ENCODE measurements around the gene VPREB3.
"Not testable (repeated sequence)": the region's sequence is repeated elsewhere in the genome, so short reads cannot be mapped to it uniquely, and the experiment has no call there.

VPREB3 gene

GRCh38 chr22:23744485-23744884 is 9.7 kb downstream of the VPREB3 start:
- no peaks in the 10 kb centered on the region for H3K79me2 ChIP-seq (ENCODE audit: control insufficient read depth, insufficient read depth, low read length)
- no peak overlapping the region for H2BK120ac ChIP-seq (ENCODE audit: low read depth, low read length)
- DNase-seq = no peak
- peaks cover 1% of the 10 kb centered on the region for H3K36me3 ChIP-seq (ENCODE audit: control insufficient read depth, insufficient read depth, low read length)
- H4K5ac ChIP-seq (ENCODE audit: low read length) = no peak overlapping the region
- H3K4me1 ChIP-seq (ENCODE audit: control insufficient read depth, low read depth, low read length) = no peaks in the 10 kb centered on the region
- no CpG with 5 or more reads among the region's 14 CpGs for WGBS (ENCODE audit: extremely low coverage, insufficient coverage, low lambda C conversion rate)
- H2AK5ac ChIP-seq (ENCODE audit: low read length) = no peak overlapping the region
- no peak overlapping the region for H2BK5ac ChIP-seq (ENCODE audit: low read length)
- no peak overlapping the region for H3K4me3 ChIP-seq (ENCODE audit: low read length)
- no peak overlapping the region for H3K56ac ChIP-seq (ENCODE audit: low read length)
- no peak overlapping the region for H3K18ac ChIP-seq (ENCODE audit: low read length)
- H4K8ac ChIP-seq (ENCODE audit: low read depth, low read length) = no peak overlapping the region
- H3K4me2 ChIP-seq (ENCODE audit: low read length) = no peak overlapping the region
- no peak overlapping the region for H3K9ac ChIP-seq (ENCODE audit: low read length)
- no peaks in the 10 kb centered on the region for H3K79me1 ChIP-seq (ENCODE audit: low read length)
- H3K23ac ChIP-seq (ENCODE audit: low read length) = no peak overlapping the region
- H3K4ac ChIP-seq (ENCODE audit: low read depth, low read length) = no peak overlapping the region
- no peak overlapping the region for H2BK15ac ChIP-seq (replicated peaks; ENCODE audit: low read depth)
- no peak overlapping the region for H3K27ac ChIP-seq (ENCODE audit: low read depth, low read length)
- no peaks in the 10 kb centered on the region for H3K27me3 ChIP-seq (ENCODE audit: insufficient read depth, low read length, poor library complexity)

DNA sequence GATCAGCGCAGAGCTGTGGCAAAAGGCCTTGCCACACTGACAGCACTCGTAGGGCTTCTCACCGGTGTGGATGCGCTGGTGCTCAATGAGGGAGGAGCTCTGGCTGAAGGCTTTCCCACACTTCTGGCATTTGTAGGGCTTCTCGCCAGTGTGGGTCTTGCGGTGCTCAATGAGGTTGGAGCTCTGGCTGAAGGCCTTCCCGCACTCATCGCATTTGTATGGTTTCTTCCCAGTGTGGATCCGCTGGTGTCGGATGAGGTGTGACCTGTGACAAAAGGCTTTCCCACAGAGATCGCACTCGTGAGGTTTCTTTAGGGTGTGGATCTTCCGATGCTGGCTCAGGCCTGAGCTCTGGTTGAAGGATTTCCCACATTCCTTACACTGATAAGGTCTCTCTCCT is 10.2 kb downstream of the VPREB3 start:
- H3K18ac ChIP-seq (ENCODE audit: low read length) = no peak overlapping the region
- no peak for DNase-seq
- WGBS (ENCODE audit: extremely low coverage, insufficient coverage, low lambda C conversion rate) = no CpG with 5 or more reads among the region's 13 CpGs
- no peak overlapping the region for H3K56ac ChIP-seq (ENCODE audit: low read length)
- no peaks in the 10 kb centered on the region for H3K79me2 ChIP-seq (ENCODE audit: control insufficient read depth, insufficient read depth, low read length)
- H3K79me1 ChIP-seq (ENCODE audit: low read length) = no peaks in the 10 kb centered on the region
- no peak overlapping the region for H4K5ac ChIP-seq (ENCODE audit: low read length)
- no peak overlapping the region for H4K8ac ChIP-seq (ENCODE audit: low read depth, low read length)
- H2AK5ac ChIP-seq (ENCODE audit: low read length) = no peak overlapping the region
- no peaks in the 10 kb centered on the region for H3K4me1 ChIP-seq (ENCODE audit: control insufficient read depth, low read depth, low read length)
- no peak overlapping the region for H2BK120ac ChIP-seq (ENCODE audit: low read depth, low read length)
- no peak overlapping the region for H3K4me2 ChIP-seq (ENCODE audit: low read length)
- H2BK15ac ChIP-seq (replicated peaks; ENCODE audit: low read depth) = no peak overlapping the region
- no peak overlapping the region for H3K9ac ChIP-seq (ENCODE audit: low read length)
- no peaks in the 10 kb centered on the region for H3K27me3 ChIP-seq (ENCODE audit: insufficient read depth, low read length, poor library complexity)
- H3K27ac ChIP-seq (ENCODE audit: low read depth, low read length) = no peak overlapping the region
- H3K4ac ChIP-seq (ENCODE audit: low read depth, low read length) = no peak overlapping the region
- H3K23ac ChIP-seq (ENCODE audit: low read length) = no peak overlapping the region
- no peak overlapping the region for H3K4me3 ChIP-seq (ENCODE audit: low read length)
- H2BK5ac ChIP-seq (ENCODE audit: low read length) = no peak overlapping the region
- peaks cover 1% of the 10 kb centered on the region for H3K36me3 ChIP-seq (ENCODE audit: control insufficient read depth, insufficient read depth, low read length)

DNA sequence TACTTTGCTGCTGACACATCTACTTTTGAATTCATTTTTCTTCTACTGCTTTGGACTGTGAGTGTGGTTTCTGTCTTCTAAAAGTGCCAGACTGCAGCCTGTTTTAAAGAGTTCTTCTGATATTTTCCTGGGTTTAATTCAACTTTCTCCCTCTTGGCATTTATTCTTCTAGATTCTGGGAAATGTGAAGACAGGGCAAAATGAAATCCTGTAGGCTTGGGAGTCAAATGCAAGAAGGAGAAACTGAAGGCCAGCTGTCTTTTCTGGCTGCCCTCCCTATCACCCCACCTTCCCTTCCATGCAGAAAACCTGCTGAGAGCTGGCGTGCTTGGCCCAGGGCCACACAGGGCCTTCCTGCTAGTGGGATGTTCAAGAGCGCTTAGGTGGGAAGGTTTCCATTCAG is 10.9 kb downstream of the VPREB3 start:
- H3K4me3 ChIP-seq (ENCODE audit: low read length) = no peak overlapping the region
- WGBS (ENCODE audit: extremely low coverage, insufficient coverage, low lambda C conversion rate) = no CpG with 5 or more reads among the region's 2 CpGs
- no peak overlapping the region for H3K4me2 ChIP-seq (ENCODE audit: low read length)
- H2BK15ac ChIP-seq (replicated peaks; ENCODE audit: low read depth) = no peak overlapping the region
- no peaks in the 10 kb centered on the region for H3K79me1 ChIP-seq (ENCODE audit: low read length)
- no peaks in the 10 kb centered on the region for H3K27me3 ChIP-seq (ENCODE audit: insufficient read depth, low read length, poor library complexity)
- peaks cover 1% of the 10 kb centered on the region for H3K36me3 ChIP-seq (ENCODE audit: control insufficient read depth, insufficient read depth, low read length)
- no peak for DNase-seq
- H3K4me1 ChIP-seq (ENCODE audit: control insufficient read depth, low read depth, low read length) = no peaks in the 10 kb centered on the region
- H3K56ac ChIP-seq (ENCODE audit: low read length) = no peak overlapping the region
- no peak overlapping the region for H3K18ac ChIP-seq (ENCODE audit: low read length)
- no peak overlapping the region for H3K9ac ChIP-seq (ENCODE audit: low read length)
- no peak overlapping the region for H2AK5ac ChIP-seq (ENCODE audit: low read length)
- no peak overlapping the region for H2BK5ac ChIP-seq (ENCODE audit: low read length)
- no peak overlapping the region for H4K5ac ChIP-seq (ENCODE audit: low read length)
- H3K27ac ChIP-seq (ENCODE audit: low read depth, low read length) = no peak overlapping the region
- no peaks in the 10 kb centered on the region for H3K79me2 ChIP-seq (ENCODE audit: control insufficient read depth, insufficient read depth, low read length)
- no peak overlapping the region for H3K4ac ChIP-seq (ENCODE audit: low read depth, low read length)
- no peak overlapping the region for H4K8ac ChIP-seq (ENCODE audit: low read depth, low read length)
- H3K23ac ChIP-seq (ENCODE audit: low read length) = no peak overlapping the region
- H2BK120ac ChIP-seq (ENCODE audit: low read depth, low read length) = no peak overlapping the region

DNA sequence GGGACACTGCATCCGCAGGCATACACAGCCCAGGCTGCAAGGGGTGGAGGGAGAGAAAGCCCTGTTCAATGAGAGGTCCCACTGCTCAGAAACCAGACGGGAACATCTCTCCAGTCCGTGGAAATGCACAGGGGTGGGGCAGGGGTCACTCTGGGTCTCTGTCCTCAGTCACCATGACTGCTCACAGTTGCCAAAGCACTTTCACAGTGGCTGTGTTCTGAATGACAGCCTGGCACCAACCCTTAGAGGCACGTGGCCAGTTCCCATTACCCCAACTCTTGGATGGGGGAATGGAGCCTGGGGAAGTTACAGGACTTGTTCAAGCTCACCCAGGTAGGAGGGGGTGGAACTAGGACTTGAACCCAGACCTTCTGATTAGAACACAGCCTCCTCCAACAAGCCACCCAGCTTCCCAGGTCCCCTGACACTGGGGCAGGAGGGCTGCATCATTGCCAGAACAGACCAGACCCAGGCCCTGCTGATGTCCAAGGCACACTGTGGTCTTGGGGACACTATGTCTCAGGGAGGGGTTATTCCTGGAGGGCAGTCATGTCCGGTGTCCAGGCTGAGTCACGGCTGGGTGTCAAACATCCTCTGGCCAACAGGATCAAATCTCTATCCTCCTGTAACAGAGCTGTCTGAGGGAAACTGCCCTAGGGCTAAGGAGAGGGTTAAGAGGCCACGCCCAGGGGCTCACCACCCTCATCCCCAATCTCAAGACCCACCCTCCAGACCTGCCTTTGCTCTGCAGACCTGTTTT is 11.5 kb downstream of the VPREB3 start:
- H3K27me3 ChIP-seq (ENCODE audit: insufficient read depth, low read length, poor library complexity) = no peaks in the 10 kb centered on the region
- H2BK120ac ChIP-seq (ENCODE audit: low read depth, low read length) = no peak overlapping the region
- WGBS (ENCODE audit: extremely low coverage, insufficient coverage, low lambda C conversion rate) = no CpG with 5 or more reads among the region's 7 CpGs
- H3K79me2 ChIP-seq (ENCODE audit: control insufficient read depth, insufficient read depth, low read length) = no peaks in the 10 kb centered on the region
- H3K4ac ChIP-seq (ENCODE audit: low read depth, low read length) = no peak overlapping the region
- no peak overlapping the region for H3K27ac ChIP-seq (ENCODE audit: low read depth, low read length)
- H3K4me2 ChIP-seq (ENCODE audit: low read length) = no peak overlapping the region
- H2BK15ac ChIP-seq (replicated peaks; ENCODE audit: low read depth) = no peak overlapping the region
- H4K8ac ChIP-seq (ENCODE audit: low read depth, low read length) = no peak overlapping the region
- H3K23ac ChIP-seq (ENCODE audit: low read length) = no peak overlapping the region
- no peak overlapping the region for H2BK5ac ChIP-seq (ENCODE audit: low read length)
- H3K9ac ChIP-seq (ENCODE audit: low read length) = no peak overlapping the region
- no peaks in the 10 kb centered on the region for H3K4me1 ChIP-seq (ENCODE audit: control insufficient read depth, low read depth, low read length)
- H3K4me3 ChIP-seq (ENCODE audit: low read length) = no peak overlapping the region
- H4K5ac ChIP-seq (ENCODE audit: low read length) = no peak overlapping the region
- no peak overlapping the region for H2AK5ac ChIP-seq (ENCODE audit: low read length)
- H3K79me1 ChIP-seq (ENCODE audit: low read length) = no peaks in the 10 kb centered on the region
- no peak overlapping the region for H3K18ac ChIP-seq (ENCODE audit: low read length)
- H3K36me3 ChIP-seq (ENCODE audit: control insufficient read depth, insufficient read depth, low read length) = peaks cover 1% of the 10 kb centered on the region
- no peak for DNase-seq
- no peak overlapping the region for H3K56ac ChIP-seq (ENCODE audit: low read length)

GRCh38 chr22:23737696-23738095 is 16.5 kb downstream of the VPREB3 start:
- no peak overlapping the region for H4K8ac ChIP-seq (ENCODE audit: low read depth, low read length)
- no peaks in the 10 kb centered on the region for H3K36me3 ChIP-seq (ENCODE audit: control insufficient read depth, insufficient read depth, low read length)
- H3K4me1 ChIP-seq (ENCODE audit: control insufficient read depth, low read depth, low read length) = no peaks in the 10 kb centered on the region
- DNase-seq = no peak
- no peaks in the 10 kb centered on the region for H3K79me1 ChIP-seq (ENCODE audit: low read length)
- H3K18ac ChIP-seq (ENCODE audit: low read length) = no peak overlapping the region
- no peak overlapping the region for H2AK5ac ChIP-seq (ENCODE audit: low read length)
- no peaks in the 10 kb centered on the region for H3K79me2 ChIP-seq (ENCODE audit: control insufficient read depth, insufficient read depth, low read length)
- no peak overlapping the region for H3K4me3 ChIP-seq (ENCODE audit: low read length)
- H4K5ac ChIP-seq (ENCODE audit: low read length) = no peak overlapping the region
- no peak overlapping the region for H3K56ac ChIP-seq (ENCODE audit: low read length)
- no peak overlapping the region for H2BK5ac ChIP-seq (ENCODE audit: low read length)
- no peak overlapping the region for H3K4ac ChIP-seq (ENCODE audit: low read depth, low read length)
- no peak overlapping the region for H2BK15ac ChIP-seq (replicated peaks; ENCODE audit: low read depth)
- H3K27ac ChIP-seq (ENCODE audit: low read depth, low read length) = no peak overlapping the region
- H3K9ac ChIP-seq (ENCODE audit: low read length) = no peak overlapping the region
- H2BK120ac ChIP-seq (ENCODE audit: low read depth, low read length) = no peak overlapping the region
- no peak overlapping the region for H3K4me2 ChIP-seq (ENCODE audit: low read length)
- H3K23ac ChIP-seq (ENCODE audit: low read length) = no peak overlapping the region
- no peaks in the 10 kb centered on the region for H3K27me3 ChIP-seq (ENCODE audit: insufficient read depth, low read length, poor library complexity)

GRCh38 chr22:23728108-23728507 is 26.1 kb downstream of the VPREB3 start:
- H2AK5ac ChIP-seq (ENCODE audit: low read length); H3K9ac ChIP-seq (ENCODE audit: low read length); H3K4me1 ChIP-seq (ENCODE audit: control insufficient read depth, low read depth, low read length); H4K8ac ChIP-seq (ENCODE audit: low read depth, low read length); H3K79me1 ChIP-seq (ENCODE audit: low read length); H3K4ac ChIP-seq (ENCODE audit: low read depth, low read length); H3K56ac ChIP-seq (ENCODE audit: low read length); H3K27me3 ChIP-seq (ENCODE audit: insufficient read depth, low read length, poor library complexity); H2BK120ac ChIP-seq (ENCODE audit: low read depth, low read length); H3K36me3 ChIP-seq (ENCODE audit: control insufficient read depth, insufficient read depth, low read length); H3K18ac ChIP-seq (ENCODE audit: low read length); H2BK15ac ChIP-seq (replicated peaks; ENCODE audit: low read depth); H2BK5ac ChIP-seq (ENCODE audit: low read length); H3K4me2 ChIP-seq (ENCODE audit: low read length); DNase-seq; H3K23ac ChIP-seq (ENCODE audit: low read length); H3K27ac ChIP-seq (ENCODE audit: low read depth, low read length); H3K4me3 ChIP-seq (ENCODE audit: low read length); H4K5ac ChIP-seq (ENCODE audit: low read length); H3K79me2 ChIP-seq (ENCODE audit: control insufficient read depth, insufficient read depth, low read length): not testable (repeated sequence)
- no CpG with 5 or more reads among the region's 4 CpGs for WGBS (ENCODE audit: extremely low coverage, insufficient coverage, low lambda C conversion rate)
